ENCODE data around the gene ZSCAN31. TPM values are rescaled to one million over a fixed set of nuclear protein-coding genes. Genes with fewer than 3 reads are reported as not detected.

Gene ZSCAN31
- polyA plus RNA-seq, 1 of the 3 experiments (the other 2 are of a cell fraction): 1.9 TPM

- POLR2A ChIA-PET: interaction anchor here (1.7 to 2.6 kb wide), 2 partner anchors 16 to 53 kb away, joined by 5 to 14 read pairs; partner anchors contain the start of genes ZSCAN26 and ZSCAN31
- Histone ChIP-seq H2AFZ (ENCODE audit: low read depth) (no peak overlapping the region), H3K4me3 (ENCODE audit: low read depth in 2 of 2, low read length in 1 of 2) (peak overlapping the region in 1 of 2 experiments; percentile 93; a peak in 1 of 4 replicates), H3K4me1 (ENCODE audit: control insufficient read depth in 1 of 2, insufficient read depth in 2 of 2, low read depth in 1 of 2, low read length in 1 of 2) (peaks cover 0 to 7% of the 10 kb centered on the region in 2 experiments; a peak in 2 of 4 replicates), H3K79me2 (ENCODE audit: insufficient read depth) (peaks cover 22% of the 10 kb centered on the region; the same call in 1 of the 2 replicates), H3F3A (replicated peaks; ENCODE audit: insufficient read depth) (peaks cover 4% of the 10 kb centered on the region), H3K36me3 (replicated peaks in 1 of 2; ENCODE audit: control insufficient read depth in 1 of 2, insufficient read depth in 2 of 2, low read length in 1 of 2) (peaks cover 32 to 44% of the 10 kb centered on the region in 2 experiments), H4K20me1 (ENCODE audit: insufficient read depth) (no peaks in the 10 kb centered on the region), H3K4me2 (no peak overlapping the region), H3K9ac (no peak overlapping the region), H3K27me3 (ENCODE audit: insufficient read depth) (no peaks in the 10 kb centered on the region), H3K9me2 (no peaks in the 10 kb centered on the region), H3K27ac (ENCODE audit: low read depth in 2 of 2, low read length in 1 of 2) (no peak overlapping the region), H3K9me3 (no peaks in the 10 kb centered on the region)
- no peak for TF ChIP-seq ZBTB33 (IDR thresholded peaks at IDR 0.05; ENCODE audit: borderline replicate concordance, low read depth)
- no peak for TF ChIP-seq NFIC (IDR thresholded peaks at IDR 0.05; ENCODE audit: borderline replicate concordance)
- no peak for TF ChIP-seq SIN3A (IDR thresholded peaks at IDR 0.05; ENCODE audit: borderline replicate concordance, low read depth, low read length)
- no peak for TF ChIP-seq RFX5 (IDR thresholded peaks at IDR 0.05; ENCODE audit: low read length)
- no peak for TF ChIP-seq MEF2A (IDR thresholded peaks at IDR 0.05; ENCODE audit: borderline replicate concordance, low read depth)
- no peak for TF ChIP-seq CHD2 (IDR thresholded peaks at IDR 0.05; ENCODE audit: low read length, partially characterized antibody)
- TF ChIP-seq TAF1 (IDR thresholded peaks at IDR 0.05; ENCODE audit: borderline replicate concordance, low read depth, low read length): no peak
- no peak for TF ChIP-seq EP300 (IDR thresholded peaks at IDR 0.05; ENCODE audit: borderline replicate concordance in 1 of 2, low read depth in 1 of 2, low read length in 1 of 2)
- TF ChIP-seq FOXJ3 (CRISPR knock-in tag; IDR thresholded peaks at IDR 0.05): no peak
- 100% methylated on average over 2 of the region's 2 CpGs for WGBS (ENCODE audit: low lambda C conversion rate)
- CTCF ChIA-PET: interaction anchor here (0.9 to 1.2 kb wide), 2 partner anchors 65 to 73 kb away, joined by 3 to 4 read pairs; no protein-coding TSS in a partner anchor
- no peak for DNase-seq
Measured at GRCh38 chr6:28282926-28283325, 53.0 kb downstream of the ZSCAN31 start.

GRCh38 chr6:28281288-28282064 lies 54.5 kb downstream of the ZSCAN31 start, which contains the start of gene PGBD1:
TSS of gene PGBD1 (plus strand) at chr6:28281572. CDS start at chr6:28283814, 2,242 bp downstream.
- peaks cover 0 to 7% of the 10 kb centered on the region in 2 experiments; a peak in 2 of 4 replicates for H3K4me1 ChIP-seq (ENCODE audit: control insufficient read depth in 1 of 2, insufficient read depth in 2 of 2, low read depth in 1 of 2, low read length in 1 of 2)
- peak; percentile 92 for DNase-seq
- H3K9me3 ChIP-seq: no peaks in the 10 kb centered on the region
- peaks cover 29 to 39% of the 10 kb centered on the region in 2 experiments for H3K36me3 ChIP-seq (replicated peaks in 1 of 2; ENCODE audit: control insufficient read depth in 1 of 2, insufficient read depth in 2 of 2, low read length in 1 of 2)
- ChIA-PET POLR2A (interaction anchor here (0.8 to 2.8 kb wide), 9 partner anchors 11 to 177 kb away, joined by 3 to 22 read pairs (median 4); partner anchors contain the start of genes ZKSCAN3, ZSCAN26 and ZSCAN31), CTCF (interaction anchor here (0.9 to 1.9 kb wide), 6 partner anchors 14 to 153 kb away, joined by 3 to 10 read pairs (median 4); partner anchors contain the start of gene ZSCAN26)
- H3K79me2 ChIP-seq (ENCODE audit: insufficient read depth): peaks cover 22% of the 10 kb centered on the region; the same call in 1 of the 2 replicates
- no peaks in the 10 kb centered on the region for H3K9me2 ChIP-seq
- peak within 1 kb of the TSS; percentile 99 for H2AFZ ChIP-seq (ENCODE audit: low read depth)
- H3F3A ChIP-seq (replicated peaks; ENCODE audit: insufficient read depth): peaks cover 8% of the 10 kb centered on the region
- peak within 1 kb of the TSS; percentile 93 to 98 for H3K4me3 ChIP-seq (ENCODE audit: low read depth in 2 of 2, low read length in 1 of 2)
- H4K20me1 ChIP-seq (ENCODE audit: insufficient read depth): no peaks in the 10 kb centered on the region
- H3K9ac ChIP-seq: peak within 1 kb of the TSS; percentile 72
- peak within 1 kb of the TSS; percentile 35 to 83; a peak in 3 of 4 replicates for H3K27ac ChIP-seq (ENCODE audit: low read depth in 2 of 2, low read length in 1 of 2)
- H3K4me2 ChIP-seq: peak within 1 kb of the TSS; percentile 91
- WGBS (ENCODE audit: low lambda C conversion rate): 2% methylated on average over 11 of the region's 50 CpGs
- H3K27me3 ChIP-seq (ENCODE audit: insufficient read depth): no peaks in the 10 kb centered on the region
- TF ChIP-seq USF2 (IDR thresholded peaks at IDR 0.05; ENCODE audit: borderline replicate concordance, low read depth, low read length) (no peak), CHD2 (IDR thresholded peaks at IDR 0.05; ENCODE audit: low read length, partially characterized antibody) (no peak), TCF12 (IDR thresholded peaks at IDR 0.05) (no peak), SMC3 (IDR thresholded peaks at IDR 0.05; ENCODE audit: low read depth, low read length) (no peak), MXI1 (IDR thresholded peaks at IDR 0.05; ENCODE audit: low read depth, low read length) (peak; percentile 68; the same call in 1 of the 2 replicates), MEF2A (IDR thresholded peaks at IDR 0.05; ENCODE audit: borderline replicate concordance, low read depth) (no peak), TAF1 (IDR thresholded peaks at IDR 0.05; ENCODE audit: borderline replicate concordance, low read depth, low read length) (peak; percentile 90), GABPA (IDR thresholded peaks at IDR 0.05; ENCODE audit: low read depth) (peak; percentile 52; the same call in 1 of the 2 replicates), ELF1 (IDR thresholded peaks at IDR 0.05) (no peak), RAD21 (IDR thresholded peaks at IDR 0.05; ENCODE audit: low read length) (no peak; the same call in 1 of the 2 replicates), EZH2phosphoT487 (IDR thresholded peaks at IDR 0.05; ENCODE audit: borderline replicate concordance, low read depth) (no peak), RXRA (IDR thresholded peaks at IDR 0.05; ENCODE audit: borderline replicate concordance, low read depth) (no peak), SIN3A (IDR thresholded peaks at IDR 0.05; ENCODE audit: borderline replicate concordance, low read depth, low read length) (peak; percentile 91; the same call in 1 of the 2 replicates), RFX5 (IDR thresholded peaks at IDR 0.05; ENCODE audit: low read length) (no peak), GATA2 (CRISPR knock-in tag; IDR thresholded peaks at IDR 0.05) (no peak), JUND (IDR thresholded peaks at IDR 0.05) (no peak)
- TF ChIP-seq, protein P1, sequence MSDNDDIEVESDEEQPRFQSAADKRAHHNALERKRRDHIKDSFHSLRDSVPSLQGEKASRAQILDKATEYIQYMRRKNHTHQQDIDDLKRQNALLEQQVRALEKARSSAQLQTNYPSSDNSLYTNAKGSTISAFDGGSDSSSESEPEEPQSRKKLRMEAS (IDR thresholded peaks at IDR 0.05; ENCODE audit: low read depth): peak; percentile 30; the same call in 1 of the 2 replicates
- TF ChIP-seq, protein P2, sequence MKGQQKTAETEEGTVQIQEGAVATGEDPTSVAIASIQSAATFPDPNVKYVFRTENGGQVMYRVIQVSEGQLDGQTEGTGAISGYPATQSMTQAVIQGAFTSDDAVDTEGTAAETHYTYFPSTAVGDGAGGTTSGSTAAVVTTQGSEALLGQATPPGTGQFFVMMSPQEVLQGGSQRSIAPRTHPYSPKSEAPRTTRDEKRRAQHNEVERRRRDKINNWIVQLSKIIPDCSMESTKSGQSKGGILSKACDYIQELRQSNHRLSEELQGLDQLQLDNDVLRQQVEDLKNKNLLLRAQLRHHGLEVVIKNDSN (IDR thresholded peaks at IDR 0.05; ENCODE audit: borderline replicate concordance, low read depth): no peak
